Measurements from ENCODE around the gene GALNTL6. TPM values are rescaled to one million over a fixed set of nuclear protein-coding genes. Genes with fewer than 3 reads are reported as not detected.

The GALNTL6 gene
- total RNA-seq, 1 donor from 2014 or later: 0.61 TPM

DNA sequence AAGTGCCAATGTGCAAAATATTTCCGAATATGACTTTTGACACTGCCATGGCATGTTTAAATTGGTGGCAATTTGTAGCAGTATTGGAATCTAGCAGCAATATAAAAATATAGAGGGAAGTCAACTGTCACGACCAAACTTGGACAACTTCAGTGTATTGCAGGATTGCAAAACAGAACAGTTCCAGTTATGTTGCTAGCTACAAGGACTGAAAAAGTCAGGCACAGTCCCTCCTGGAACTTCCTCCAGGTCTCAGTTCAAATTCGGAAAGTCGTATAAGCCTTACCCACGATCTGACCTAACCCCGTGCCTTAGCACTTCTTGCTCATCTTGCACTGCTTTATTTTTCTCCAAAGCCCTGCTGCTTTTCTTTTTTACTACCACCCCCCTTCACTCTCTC lies 965.4 kb downstream of the GALNTL6 start:
- H3K27me3 ChIP-seq (ENCODE audit: insufficient read depth, low read length): no peaks in the 10 kb centered on the region
- H3K9ac ChIP-seq (ENCODE audit: low read length): no peak overlapping the region
- FAIRE-seq: no peak
- H3K9me3 ChIP-seq (ENCODE audit: insufficient read depth, low read depth, low read length): no peaks in the 10 kb centered on the region
- no peak for TF ChIP-seq EZH2 (IDR thresholded peaks at IDR 0.05; ENCODE audit: insufficient read depth, low read length)
- TF ChIP-seq, protein P1, sequence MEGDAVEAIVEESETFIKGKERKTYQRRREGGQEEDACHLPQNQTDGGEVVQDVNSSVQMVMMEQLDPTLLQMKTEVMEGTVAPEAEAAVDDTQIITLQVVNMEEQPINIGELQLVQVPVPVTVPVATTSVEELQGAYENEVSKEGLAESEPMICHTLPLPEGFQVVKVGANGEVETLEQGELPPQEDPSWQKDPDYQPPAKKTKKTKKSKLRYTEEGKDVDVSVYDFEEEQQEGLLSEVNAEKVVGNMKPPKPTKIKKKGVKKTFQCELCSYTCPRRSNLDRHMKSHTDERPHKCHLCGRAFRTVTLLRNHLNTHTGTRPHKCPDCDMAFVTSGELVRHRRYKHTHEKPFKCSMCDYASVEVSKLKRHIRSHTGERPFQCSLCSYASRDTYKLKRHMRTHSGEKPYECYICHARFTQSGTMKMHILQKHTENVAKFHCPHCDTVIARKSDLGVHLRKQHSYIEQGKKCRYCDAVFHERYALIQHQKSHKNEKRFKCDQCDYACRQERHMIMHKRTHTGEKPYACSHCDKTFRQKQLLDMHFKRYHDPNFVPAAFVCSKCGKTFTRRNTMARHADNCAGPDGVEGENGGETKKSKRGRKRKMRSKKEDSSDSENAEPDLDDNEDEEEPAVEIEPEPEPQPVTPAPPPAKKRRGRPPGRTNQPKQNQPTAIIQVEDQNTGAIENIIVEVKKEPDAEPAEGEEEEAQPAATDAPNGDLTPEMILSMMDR (IDR thresholded peaks at IDR 0.05; ENCODE audit: insufficient read depth, low read depth, low read length): no peak
- H3K4me1 ChIP-seq (ENCODE audit: insufficient read depth, low read length): no peaks in the 10 kb centered on the region
- Mint-ChIP-seq H3K36me3 (ENCODE audit: low read depth, unreplicated experiment) (no peaks in the 10 kb centered on the region), H3K9me3 (ENCODE audit: unreplicated experiment) (no peaks in the 10 kb centered on the region), H3K4me3 (ENCODE audit: unreplicated experiment) (no peak overlapping the region), H3K27ac (ENCODE audit: unreplicated experiment) (no peak overlapping the region), H3K4me1 (ENCODE audit: low read depth, unreplicated experiment) (no peaks in the 10 kb centered on the region), H3K27me3 (ENCODE audit: low read depth, unreplicated experiment) (no peaks in the 10 kb centered on the region)
- H3K4me3 ChIP-seq (ENCODE audit: insufficient read depth, low read depth, low read length): no peak overlapping the region
- no peak for DNase-seq (ENCODE audit: low read depth)
- no peaks in the 10 kb centered on the region for H3K36me3 ChIP-seq (ENCODE audit: insufficient read depth, low read length)
- H3K4me2 ChIP-seq (ENCODE audit: low read length): no peak overlapping the region
- no peaks in the 10 kb centered on the region for H3K79me2 ChIP-seq (ENCODE audit: insufficient read depth, low read length)
- H4K20me1 ChIP-seq (ENCODE audit: insufficient read depth, low read length): no peaks in the 10 kb centered on the region
- H3K27ac ChIP-seq (ENCODE audit: low read depth, low read length): no peak overlapping the region
- no peak overlapping the region for H2AFZ ChIP-seq (ENCODE audit: low read depth, low read length)

DNA sequence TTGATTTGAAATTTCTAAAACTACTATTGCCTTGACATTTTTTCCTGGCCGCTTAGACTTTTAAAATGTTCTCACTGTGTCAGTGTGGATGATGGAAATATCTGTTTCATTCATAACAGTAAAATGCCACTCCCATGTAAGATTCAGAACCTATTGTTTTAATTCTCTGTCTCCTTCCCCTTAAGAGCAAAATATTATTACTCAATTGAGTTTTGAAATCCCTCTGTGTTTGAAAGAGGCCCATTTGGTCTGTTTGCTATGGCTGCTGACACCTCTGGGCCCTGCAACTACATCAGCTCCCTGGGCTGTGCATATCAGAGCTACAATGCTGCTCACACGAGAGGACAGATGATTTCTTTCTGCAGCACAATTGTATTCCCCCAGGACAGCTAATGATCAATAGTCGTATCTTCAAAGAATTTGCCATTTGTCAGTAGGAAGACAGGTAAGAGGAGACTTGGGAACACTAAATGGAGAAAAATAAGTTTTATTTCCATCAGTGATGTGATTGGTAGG lies 967.4 kb downstream of the GALNTL6 start:
- Histone ChIP-seq H3K4me3 (ENCODE audit: insufficient read depth, low read depth, low read length) (no peak overlapping the region), H3K36me3 (ENCODE audit: insufficient read depth, low read length) (no peaks in the 10 kb centered on the region), H3K27me3 (ENCODE audit: insufficient read depth, low read length) (no peaks in the 10 kb centered on the region), H3K27ac (ENCODE audit: low read depth, low read length) (no peak overlapping the region), H3K9me3 (ENCODE audit: insufficient read depth, low read depth, low read length) (no peaks in the 10 kb centered on the region), H3K4me1 (ENCODE audit: insufficient read depth, low read length) (no peaks in the 10 kb centered on the region), H3K9ac (ENCODE audit: low read length) (no peak overlapping the region), H3K4me2 (ENCODE audit: low read length) (no peak overlapping the region), H2AFZ (ENCODE audit: low read depth, low read length) (no peak overlapping the region), H3K79me2 (ENCODE audit: insufficient read depth, low read length) (no peaks in the 10 kb centered on the region), H4K20me1 (ENCODE audit: insufficient read depth, low read length) (no peaks in the 10 kb centered on the region)
- no peak overlapping the region for H3K4me3 Mint-ChIP-seq (ENCODE audit: unreplicated experiment)
- no peaks in the 10 kb centered on the region for H3K36me3 Mint-ChIP-seq (ENCODE audit: low read depth, unreplicated experiment)
- H3K27me3 Mint-ChIP-seq (ENCODE audit: low read depth, unreplicated experiment): no peaks in the 10 kb centered on the region
- no peak for FAIRE-seq
- DNase-seq (ENCODE audit: low read depth): no peak
- no peaks in the 10 kb centered on the region for H3K9me3 Mint-ChIP-seq (ENCODE audit: unreplicated experiment)
- no peaks in the 10 kb centered on the region for H3K4me1 Mint-ChIP-seq (ENCODE audit: low read depth, unreplicated experiment)
- no peak for TF ChIP-seq EZH2 (IDR thresholded peaks at IDR 0.05; ENCODE audit: insufficient read depth, low read length)
- TF ChIP-seq, protein P1 (IDR thresholded peaks at IDR 0.05; ENCODE audit: insufficient read depth, low read depth, low read length): no peak
- H3K27ac Mint-ChIP-seq (ENCODE audit: unreplicated experiment): no peak overlapping the region

DNA sequence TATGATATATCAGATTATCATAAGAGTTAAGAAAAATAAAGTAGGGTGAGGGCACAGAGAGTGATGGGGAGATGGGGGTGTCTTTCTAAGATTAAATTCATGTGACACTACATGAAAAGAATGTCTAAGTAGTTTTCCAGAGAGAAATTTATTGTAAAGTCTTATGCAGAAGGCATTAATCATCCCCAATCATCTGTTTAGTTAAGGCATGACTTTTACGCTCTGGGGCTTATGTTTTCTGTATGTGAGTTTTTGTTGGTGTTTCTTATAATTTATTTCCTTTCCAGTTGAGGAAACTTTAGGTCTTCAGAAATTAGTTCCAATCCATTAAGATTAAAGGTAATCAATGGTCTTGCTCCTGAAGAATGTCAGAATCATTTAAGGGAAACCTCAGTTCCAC lies 972.4 kb downstream of the GALNTL6 start:
- Histone ChIP-seq H3K9me3 (ENCODE audit: insufficient read depth, low read depth, low read length) (no peaks in the 10 kb centered on the region), H2AFZ (ENCODE audit: low read depth, low read length) (no peak overlapping the region), H3K79me2 (ENCODE audit: insufficient read depth, low read length) (no peaks in the 10 kb centered on the region), H3K4me1 (ENCODE audit: insufficient read depth, low read length) (no peaks in the 10 kb centered on the region), H3K27ac (ENCODE audit: low read depth, low read length) (peak overlapping the region; percentile 24), H3K9ac (ENCODE audit: low read length) (no peak overlapping the region), H4K20me1 (ENCODE audit: insufficient read depth, low read length) (no peaks in the 10 kb centered on the region), H3K27me3 (ENCODE audit: insufficient read depth, low read length) (no peaks in the 10 kb centered on the region), H3K36me3 (ENCODE audit: insufficient read depth, low read length) (no peaks in the 10 kb centered on the region), H3K4me3 (ENCODE audit: insufficient read depth, low read depth, low read length) (no peak overlapping the region), H3K4me2 (ENCODE audit: low read length) (peak overlapping the region; percentile 37)
- Mint-ChIP-seq H3K9me3 (ENCODE audit: unreplicated experiment) (no peaks in the 10 kb centered on the region), H3K27ac (ENCODE audit: unreplicated experiment) (no peak overlapping the region), H3K4me3 (ENCODE audit: unreplicated experiment) (no peak overlapping the region), H3K4me1 (ENCODE audit: low read depth, unreplicated experiment) (peaks cover 8% of the 10 kb centered on the region), H3K36me3 (ENCODE audit: low read depth, unreplicated experiment) (no peaks in the 10 kb centered on the region), H3K27me3 (ENCODE audit: low read depth, unreplicated experiment) (no peaks in the 10 kb centered on the region)
- FAIRE-seq (no peak), DNase-seq (ENCODE audit: low read depth) (peak; percentile 17)
- TF ChIP-seq, protein P1 (IDR thresholded peaks at IDR 0.05; ENCODE audit: insufficient read depth, low read depth, low read length): no peak
- TF ChIP-seq EZH2 (IDR thresholded peaks at IDR 0.05; ENCODE audit: insufficient read depth, low read length): no peak
